ENCODE measurements around the gene ADAP1.
A peak's percentile ranks its signal among the peaks of the same experiment; 100 is the strongest.
"Not testable (repeated sequence)": the region's sequence is repeated elsewhere in the genome, so short reads cannot be mapped to it uniquely, and the experiment has no call there.

Gene ADAP1

GRCh38 chr7:875476-876076 lies 78.9 kb downstream of the ADAP1 start:
- DNase-seq = no peak

- no peak for DNase-seq
These were observed 79.4 kb downstream of the ADAP1 start for GRCh38 chr7:875051-875450.

- no peak for DNase-seq
These were observed 80.3 kb downstream of the ADAP1 start for GRCh38 chr7:874031-874749.

- peak; percentile 84 for DNase-seq
These were observed 81.0 kb downstream of the ADAP1 start for GRCh38 chr7:873367-874002.

- DNase-seq = not testable (repeated sequence)
These were observed 81.8 kb downstream of the ADAP1 start for GRCh38 chr7:872685-873084.

DNA sequence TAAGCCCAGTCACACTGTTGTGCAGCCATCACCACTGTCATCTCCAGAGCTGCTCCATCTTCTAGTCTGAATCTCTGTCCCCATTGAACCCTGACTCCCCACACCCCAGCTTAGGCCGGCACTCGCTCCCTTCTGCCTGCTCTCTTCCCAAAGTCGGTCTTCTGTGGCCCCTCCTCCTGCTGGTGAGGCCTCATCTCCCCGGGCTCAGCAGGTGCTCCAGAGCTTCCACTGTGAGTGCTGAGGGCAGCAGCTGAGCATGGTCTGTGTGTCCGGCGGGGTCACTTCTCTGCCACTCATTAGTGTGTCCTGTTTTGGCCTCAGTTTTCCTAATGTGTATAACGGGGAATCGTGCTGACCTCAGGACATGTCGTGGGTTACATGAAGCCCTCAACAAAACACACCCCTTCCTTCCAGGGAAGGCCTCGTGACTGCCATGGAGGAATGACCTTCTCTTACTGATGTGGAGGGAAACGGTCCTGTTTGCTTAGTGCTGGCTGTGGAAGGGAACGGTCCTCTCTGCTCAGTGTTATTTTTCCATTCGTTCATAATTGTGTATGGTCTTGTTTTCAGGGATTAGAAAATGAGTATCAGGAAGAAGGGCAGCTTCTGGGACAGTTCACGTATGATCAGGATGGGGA lies 82.5 kb downstream of the ADAP1 start:
- no peak for DNase-seq

DNA sequence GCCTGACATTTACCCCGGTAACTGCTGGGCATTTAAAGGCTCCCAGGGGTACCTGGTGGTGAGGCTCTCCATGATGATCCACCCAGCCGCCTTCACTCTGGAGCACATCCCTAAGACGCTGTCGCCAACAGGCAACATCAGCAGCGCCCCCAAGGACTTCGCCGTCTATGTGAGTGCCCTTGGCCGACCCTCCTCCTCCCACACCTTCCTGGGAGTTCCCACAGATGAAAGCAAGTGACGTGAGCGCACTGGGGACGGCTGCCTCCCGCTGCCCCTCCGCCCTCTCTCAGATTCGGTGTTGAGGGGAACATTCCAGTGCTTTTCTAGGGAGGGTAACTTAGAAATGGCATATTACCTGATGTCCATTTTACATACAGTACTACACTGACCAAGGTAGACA lies 85.1 kb downstream of the ADAP1 start:
- DNase-seq = no peak

DNA sequence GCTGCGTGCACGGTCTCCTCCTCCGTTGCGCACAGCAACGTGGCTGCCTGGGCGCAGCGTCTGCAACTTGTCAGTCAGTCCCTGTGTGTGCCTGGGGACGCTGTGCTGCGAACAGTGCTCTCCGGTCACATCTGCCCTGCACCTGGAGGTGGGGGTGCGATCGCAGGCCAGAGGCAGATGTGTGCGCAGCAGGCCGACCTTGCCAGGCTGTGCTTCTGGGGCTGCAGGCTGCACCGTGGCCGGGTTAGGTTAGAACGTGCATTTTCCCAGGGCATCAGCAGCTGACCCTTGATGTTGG lies 86.3 kb downstream of the ADAP1 start:
- no peak for DNase-seq

DNA sequence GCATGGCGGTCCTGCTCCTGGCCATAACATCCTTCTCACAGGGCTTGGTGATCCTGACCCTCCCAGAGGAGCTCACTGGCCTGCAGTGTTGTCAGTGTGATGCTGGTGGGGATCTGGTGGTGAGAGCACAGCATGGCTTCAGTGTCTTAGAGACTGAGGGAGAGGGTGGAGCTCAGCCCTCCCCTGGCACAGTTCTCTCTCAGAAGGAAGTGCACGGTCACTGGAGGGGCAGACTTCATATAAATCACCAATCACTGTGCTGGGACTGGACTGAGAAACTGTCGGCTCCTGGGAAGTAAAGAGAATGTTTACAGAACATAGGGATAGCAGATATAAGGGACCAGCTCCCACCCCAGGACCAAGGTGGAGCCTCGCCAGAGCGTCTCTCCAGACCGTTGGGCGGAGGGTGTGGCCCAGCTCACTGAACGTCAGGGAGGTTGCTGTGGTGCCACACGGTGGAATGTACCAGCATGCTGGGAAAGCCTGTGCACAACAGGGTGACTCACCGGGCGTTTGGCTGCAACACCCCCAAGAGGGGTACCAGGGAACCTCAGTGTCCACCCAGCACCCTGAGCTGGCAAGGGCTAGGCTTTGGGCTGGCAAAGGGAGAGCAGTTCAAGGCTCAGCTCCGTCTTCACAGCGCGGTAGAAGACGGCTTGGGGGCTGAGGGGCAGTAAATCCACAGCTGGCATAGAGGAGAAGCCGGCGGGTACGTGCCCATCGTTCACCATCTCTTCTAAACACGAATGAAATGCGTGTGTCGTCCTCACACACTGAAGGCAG lies 86.9 kb downstream of the ADAP1 start:
- no peak for DNase-seq

DNA sequence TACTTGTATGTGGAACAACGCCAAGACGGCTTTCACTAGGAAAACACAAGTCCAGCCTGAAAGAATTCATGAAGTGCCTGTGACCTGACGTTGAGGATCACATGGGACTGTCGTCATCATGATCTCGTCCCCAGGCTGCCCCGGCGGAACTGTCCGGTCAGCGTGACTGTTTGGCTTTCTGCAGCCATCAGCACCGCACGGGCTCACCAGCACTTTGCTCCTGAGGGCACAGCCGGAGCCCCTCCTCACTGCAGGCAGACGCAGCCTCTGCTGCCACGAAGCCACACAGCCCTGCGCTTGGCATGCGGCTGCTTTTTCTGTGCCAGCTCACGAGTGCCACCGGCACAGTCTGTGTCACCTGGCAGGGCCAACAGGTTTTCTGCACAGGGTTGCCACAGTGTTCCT lies 87.5 kb downstream of the ADAP1 start:
- DNase-seq = no peak

DNA sequence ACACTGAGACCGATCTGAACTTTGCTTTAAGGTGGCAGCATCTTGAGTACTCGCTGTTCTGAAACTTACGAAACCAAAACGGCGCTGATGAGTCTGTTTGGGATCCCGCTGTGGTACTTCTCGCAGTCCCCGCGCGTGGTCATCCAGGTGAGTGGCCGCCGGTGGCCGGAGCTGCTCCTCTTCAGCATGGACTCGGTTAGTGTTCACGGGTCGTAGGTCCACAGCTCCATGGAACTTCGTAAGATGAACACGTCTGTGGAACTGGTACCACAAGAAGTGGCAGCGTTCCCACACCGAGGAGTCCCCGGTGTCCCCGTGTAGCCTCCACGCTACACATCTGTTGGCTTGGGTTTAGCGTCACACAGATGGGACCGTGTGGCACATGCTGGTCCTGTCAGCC lies 88.6 kb downstream of the ADAP1 start:
- no peak for DNase-seq

DNA sequence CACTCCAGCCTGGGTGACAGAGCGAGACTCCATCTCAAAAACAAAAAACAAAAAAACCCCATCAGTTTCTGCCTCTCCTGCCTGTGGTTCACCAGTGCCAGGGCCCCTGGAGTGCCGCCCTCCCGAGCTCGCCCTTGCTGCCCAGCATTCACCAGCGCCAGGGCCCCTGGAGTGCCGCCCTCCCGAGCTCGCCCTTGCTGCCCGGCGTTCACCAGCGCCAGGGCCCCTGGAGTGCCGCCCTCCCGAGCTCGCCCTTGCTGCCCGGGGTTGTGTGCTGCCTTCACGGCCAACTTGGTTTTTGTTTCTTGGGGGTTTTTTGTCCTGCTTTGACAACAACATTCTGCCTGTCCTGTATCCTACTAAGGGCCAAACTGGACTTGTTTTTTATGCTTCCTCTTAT lies 91.4 kb downstream of the ADAP1 start:
- DNase-seq = no peak

DNA sequence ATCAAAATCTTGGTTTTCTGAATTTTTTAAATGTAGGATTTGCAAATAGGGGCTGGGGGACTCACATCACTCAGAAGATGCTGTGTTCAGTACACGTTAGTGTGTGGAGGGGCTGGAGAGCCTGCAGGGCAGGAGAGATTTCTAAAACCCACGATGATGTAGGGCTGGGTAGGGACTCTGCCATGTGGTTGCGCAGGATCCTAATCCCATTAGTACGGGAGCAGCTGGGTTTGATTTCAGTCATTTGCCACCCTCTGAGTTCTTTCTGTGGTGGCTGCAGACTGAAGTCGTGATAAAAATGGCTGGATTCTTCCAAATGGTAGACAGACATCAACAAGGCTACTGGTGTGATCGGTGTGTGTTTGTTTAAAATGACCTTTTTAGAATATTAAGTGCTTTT lies 92.3 kb downstream of the ADAP1 start:
- DNase-seq = no peak

GRCh38 chr7:861222-861621 lies 93.3 kb downstream of the ADAP1 start:
- no peak for DNase-seq

DNA sequence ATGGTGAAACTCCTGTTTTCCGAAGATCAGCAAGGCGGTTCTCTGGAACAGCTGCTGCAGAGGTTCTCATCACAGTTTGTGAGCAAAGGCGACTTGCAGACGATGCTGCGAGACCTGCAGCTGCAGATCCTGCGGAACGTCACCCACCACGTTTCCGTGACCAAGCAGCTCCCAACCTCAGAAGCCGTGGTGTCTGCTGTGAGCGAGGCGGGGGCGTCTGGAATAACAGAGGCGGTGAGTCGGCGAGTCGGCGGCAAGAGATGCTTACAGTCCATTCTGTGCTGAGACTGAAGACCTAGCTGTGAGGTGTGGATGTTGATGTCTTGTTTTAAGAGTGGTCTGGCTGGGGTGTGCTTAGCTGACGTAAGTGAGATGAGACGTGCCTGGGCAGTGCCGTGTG lies 94.3 kb downstream of the ADAP1 start:
- no peak for DNase-seq

GRCh38 chr7:859359-860030 lies 95.0 kb downstream of the ADAP1 start:
- DNase-seq = no peak

- DNase-seq = no peak
These were observed 96.8 kb downstream of the ADAP1 start for GRCh38 chr7:857661-858060.

DNA sequence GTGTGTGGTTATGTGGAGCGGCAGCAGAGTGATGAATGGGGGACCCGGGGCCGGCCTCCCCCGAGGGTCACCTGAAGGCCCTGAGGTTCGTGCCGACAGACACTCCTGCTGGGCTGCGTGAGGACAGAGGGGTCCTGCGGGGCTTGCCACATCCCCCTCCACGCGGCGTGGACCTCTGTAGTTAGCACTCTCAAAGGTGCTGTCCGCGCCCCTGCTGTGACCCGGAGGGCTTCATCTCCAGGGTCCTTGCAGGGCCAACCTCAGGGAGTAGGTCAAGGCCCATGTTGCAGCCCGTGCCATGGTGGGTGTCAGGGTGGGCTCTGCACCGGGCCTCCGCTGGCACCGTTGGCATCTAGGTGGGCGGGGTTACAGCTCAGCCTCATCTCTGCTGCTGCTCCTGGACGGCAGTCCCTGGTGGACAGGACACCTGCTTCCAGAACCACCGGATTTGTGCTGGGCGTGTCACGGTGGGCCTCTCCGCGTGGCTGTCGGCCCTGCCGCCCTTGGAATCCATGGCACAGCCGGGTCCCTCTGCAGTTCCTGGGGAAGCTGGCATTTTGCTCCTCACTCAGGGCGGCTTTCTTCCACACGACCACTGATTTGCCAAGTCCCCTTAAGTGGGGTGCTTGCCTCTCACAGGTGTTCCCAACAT lies 97.9 kb downstream of the ADAP1 start:
- no peak for DNase-seq

DNA sequence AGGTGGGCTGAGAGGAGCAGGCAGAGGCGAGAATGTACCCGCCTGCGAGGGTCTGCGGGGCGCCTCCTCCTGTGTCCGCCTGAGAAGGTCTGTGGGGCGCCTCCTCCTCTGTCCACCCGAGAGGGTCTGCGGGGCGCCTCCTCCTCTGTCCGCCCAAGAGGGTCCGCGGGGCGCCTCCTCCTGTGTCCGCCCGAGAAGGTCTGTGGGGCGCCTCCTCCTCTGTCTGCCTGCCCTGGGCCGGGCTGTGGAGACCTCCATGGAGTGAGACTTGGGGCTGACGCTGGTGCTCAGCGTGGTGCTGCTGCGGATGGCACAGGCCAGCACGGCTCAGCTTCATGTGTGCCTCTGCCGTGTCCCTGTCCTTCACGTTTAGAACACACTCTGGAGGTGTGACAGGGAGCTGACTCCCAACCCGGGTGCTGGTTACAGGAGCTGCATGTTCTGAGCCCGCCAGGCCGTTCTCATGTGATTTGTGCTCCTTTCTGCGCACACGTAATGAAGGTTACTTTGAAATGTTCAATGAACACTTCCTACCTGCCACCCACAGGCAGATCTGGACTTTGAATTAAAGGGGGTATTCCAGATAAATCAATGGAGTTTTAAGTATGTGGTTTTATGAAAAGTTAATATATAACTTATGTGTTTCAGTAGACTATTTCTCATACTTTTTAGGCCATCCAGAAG lies 98.7 kb downstream of the ADAP1 start:
- no peak for DNase-seq

DNA sequence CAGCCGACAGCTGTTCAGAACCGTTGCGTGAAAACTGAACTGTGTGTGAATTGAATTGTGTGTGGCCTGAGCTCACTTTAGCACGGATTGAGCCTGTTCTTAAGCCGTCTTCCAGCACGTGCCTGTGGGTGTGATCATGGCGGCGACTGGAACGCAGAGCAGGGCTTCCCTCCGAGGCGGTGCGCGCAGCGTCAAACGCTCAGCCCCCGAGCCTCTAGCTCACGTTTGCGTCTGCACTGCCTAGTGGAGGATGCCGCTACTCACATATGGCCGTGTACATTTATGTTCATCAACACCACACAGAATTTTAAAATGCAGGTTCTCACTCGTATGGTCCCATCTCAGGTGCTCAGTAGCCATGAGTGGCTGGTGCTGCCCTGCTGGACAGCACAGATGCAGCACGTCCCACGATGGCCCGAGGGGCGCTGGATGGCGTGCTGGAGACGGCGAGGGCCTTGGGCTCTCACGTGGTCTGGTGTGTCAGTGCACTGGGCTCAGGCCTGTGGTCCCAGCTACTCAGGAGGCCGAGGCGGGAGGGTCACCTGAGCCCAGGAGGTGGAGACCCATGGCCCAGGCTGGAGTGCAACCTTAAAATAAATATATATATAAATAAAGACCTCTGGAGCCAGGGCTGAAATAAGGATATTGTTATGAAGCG lies 100.2 kb downstream of the ADAP1 start:
- DNase-seq = no peak
